Keratinocyte (primary cell): Measurements from ENCODE around the gene PLD4. TPM values are rescaled to one million over a fixed set of nuclear protein-coding genes. Genes with fewer than 3 reads are reported as not detected.

Experiments
- DNase-seq: peaks from one replicate; pipeline ENCODE4 v3.0.0-alpha.2; 2011; ENCODE audit warnings: low read depth, missing footprints, low spot score
- FAIRE-seq: peaks from 2 replicates; lab custom pipeline; 2011; peaks lifted over from hg19 to GRCh38; lab: Jason Lieb, UNC
- H2AFZ ChIP-seq: 2 replicates; pipeline ENCODE4 v1.6.0; 2012; ENCODE audit warnings: low read length, control low read depth, inconsistent platforms; ENCODE audit not compliant: control insufficient read depth
- H3K27ac ChIP-seq: 2 replicates; pipeline ENCODE4 v1.5.1; 2011; ENCODE audit warnings: low read length; ENCODE audit not compliant: control insufficient read depth, insufficient read depth
- H3K27me3 ChIP-seq: 3 replicates; pipeline ENCODE4 v1.6.0; 2011; ENCODE audit warnings: low read length; ENCODE audit not compliant: control insufficient read depth, insufficient read depth; ENCODE audit errors: extremely low read depth
- H3K36me3 ChIP-seq, 2 experiments: 2 replicates in 1 of 2; 3 replicates in 1 of 2; pipeline ENCODE4 v1.5.1; 2011; ENCODE audit warnings: low read length in 2 of 2, mild to moderate bottlenecking in 1 of 2; ENCODE audit not compliant: control insufficient read depth in 2 of 2, insufficient read depth in 2 of 2; ENCODE audit errors: extremely low read depth in 1 of 2
- H3K4me1 ChIP-seq: 3 replicates; pipeline ENCODE4 v1.5.1; 2011; ENCODE audit warnings: low read length; ENCODE audit not compliant: control insufficient read depth, insufficient read depth; ENCODE audit errors: extremely low read depth
- H3K4me2 ChIP-seq: 3 replicates; pipeline ENCODE4 v1.6.0; 2011; ENCODE audit warnings: low read depth, low read length; ENCODE audit not compliant: control insufficient read depth, insufficient read depth; ENCODE audit errors: extremely low read depth
- H3K4me3 ChIP-seq, 3 experiments: fragments of 200-600 bp in 1 of 3; sonication (generic) in 1 of 3; 2 replicates in 2 of 3; 3 replicates in 1 of 3; pipeline ENCODE4 v1.5.1; 2011 to 2016; ENCODE audit warnings: low read length in 3 of 3, mild to moderate bottlenecking in 3 of 3, control low read depth in 2 of 3, inconsistent platforms in 1 of 3, low read depth in 1 of 3, mixed read lengths in 1 of 3, mixed run types in 1 of 3, moderate library complexity in 1 of 3; ENCODE audit not compliant: control insufficient read depth in 2 of 3, insufficient read depth in 2 of 3; ENCODE audit errors: extremely low read depth in 1 of 3
- H3K79me2 ChIP-seq: 2 replicates; pipeline ENCODE4 v1.6.0; 2012; ENCODE audit warnings: low read length; ENCODE audit not compliant: control insufficient read depth, insufficient read depth
- H3K9ac ChIP-seq: 3 replicates; pipeline ENCODE4 v1.6.0; 2011; ENCODE audit warnings: low read length; ENCODE audit not compliant: control insufficient read depth, insufficient read depth; ENCODE audit errors: extremely low read depth
- H3K9me1 ChIP-seq: 3 replicates; pipeline ENCODE4 v1.6.0; 2011; ENCODE audit warnings: low read length; ENCODE audit not compliant: control insufficient read depth, insufficient read depth; ENCODE audit errors: extremely low read depth
- H3K9me3 ChIP-seq: 2 replicates; pipeline ENCODE4 v1.5.1; 2012; ENCODE audit warnings: low read depth, low read length; ENCODE audit not compliant: control insufficient read depth
- H4K20me1 ChIP-seq: 3 replicates; pipeline ENCODE4 v1.6.0; 2011; ENCODE audit warnings: low read length; ENCODE audit not compliant: control insufficient read depth, insufficient read depth; ENCODE audit errors: extremely low read depth
- CTCF ChIP-seq, 3 experiments: IDR thresholded peaks in 1 of 3; conservative IDR thresholded peaks in 1 of 3; optimal IDR thresholded peaks in 1 of 3; 2 replicates in 2 of 3; 3 replicates in 1 of 3; pipeline versions ENCODE3 to v1.5.1; 2011; ENCODE audit warnings: low read length in 3 of 3, mild to moderate bottlenecking in 3 of 3, moderate library complexity in 2 of 3, control low read depth in 1 of 3, inconsistent platforms in 1 of 3; ENCODE audit not compliant: insufficient read depth in 2 of 3; ENCODE audit errors: extremely low read depth in 1 of 3
- EZH2 ChIP-seq: IDR thresholded peaks from one replicate; pipeline ENCODE4 v1.6.1; 2012; ENCODE audit warnings: inconsistent platforms, mild to moderate bottlenecking, low read length, moderate library complexity
- dilution Hi-C: fragments of 300-500 bp; cut with MboI; formaldehyde crosslinking; loops from one replicate; pipeline ENCODE4 v1.7.0; 2020; ENCODE audit warnings: low sequenced_read_pairs; ENCODE audit not compliant: extremely low pct_ligation_motif_present
- polyA plus RNA-seq, 5 experiments: library from polyadenylated mRNA; depleted of rRNA in 3 of 5; stranded (reverse) in 3 of 5; stranded (forward) in 1 of 5; unstranded in 1 of 5; fragments of >200 nt; gene quantifications; 1 replicate in 1 of 5; 2 replicates in 3 of 5; 3 replicates in 1 of 5; pipeline versions ENCODE4 v1.2.1 to v1.2.3, GENCODE V29; 2011 to 2012; ENCODE audit warnings: missing spikeins in 2 of 5, low read depth in 1 of 5, low replicate concordance in 1 of 5

Gene PLD4
- polyA plus RNA-seq, 1 donor (not counting 4 experiments of a cell fraction or from before 2014, with no cell fraction given), result not detected

DNA sequence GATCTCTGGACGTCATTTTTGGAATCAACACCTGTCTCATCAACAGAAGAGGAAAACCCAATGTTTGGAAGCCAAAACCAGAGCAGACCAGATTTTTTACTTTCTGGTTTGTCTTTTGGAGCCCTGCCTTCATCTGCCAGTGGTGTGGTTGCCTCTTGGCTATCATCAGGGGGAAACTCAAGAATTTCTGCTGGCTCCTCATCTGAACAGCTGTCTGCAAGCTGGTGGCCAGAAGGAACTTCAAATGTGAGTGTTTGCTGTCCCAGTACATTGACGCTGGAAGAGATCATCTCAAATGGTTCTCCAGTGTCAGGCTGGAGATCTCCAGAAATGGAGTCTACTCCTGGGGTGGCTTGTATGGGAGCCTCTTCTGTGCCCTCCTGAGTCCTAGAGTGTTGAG is 13.8 kb downstream of the PLD4 start:
- Histone ChIP-seq H3K9me1 (peaks cover 2% of the 10 kb centered on the region), H3K9ac (no peak overlapping the region), H3K79me2 (no peaks in the 10 kb centered on the region), H3K27ac (no peak overlapping the region), H4K20me1 (no peaks in the 10 kb centered on the region), H3K36me3 (peaks cover 27 to 33% of the 10 kb centered on the region in 2 experiments), H3K4me1 (no peaks in the 10 kb centered on the region), H3K4me3 (no peak overlapping the region), H3K9me3 (no peaks in the 10 kb centered on the region), H2AFZ (no peak overlapping the region), H3K27me3 (peaks cover 6% of the 10 kb centered on the region), H3K4me2 (no peak overlapping the region)
- DNase-seq, result no peak
- dilution Hi-C loops, result no loop called here
- no peak for FAIRE-seq
- TF ChIP-seq EZH2 (no peak), CTCF (optimal IDR thresholded peaks at IDR 0.05 in 1 of 3, IDR thresholded peaks at IDR 0.05 in 1 of 3, conservative IDR thresholded peaks at IDR 0.05 in 1 of 3; ENCODE audit: extremely low read depth in 1 of 3, insufficient read depth in 2 of 3, low read length in 3 of 3) (no peak)

DNA sequence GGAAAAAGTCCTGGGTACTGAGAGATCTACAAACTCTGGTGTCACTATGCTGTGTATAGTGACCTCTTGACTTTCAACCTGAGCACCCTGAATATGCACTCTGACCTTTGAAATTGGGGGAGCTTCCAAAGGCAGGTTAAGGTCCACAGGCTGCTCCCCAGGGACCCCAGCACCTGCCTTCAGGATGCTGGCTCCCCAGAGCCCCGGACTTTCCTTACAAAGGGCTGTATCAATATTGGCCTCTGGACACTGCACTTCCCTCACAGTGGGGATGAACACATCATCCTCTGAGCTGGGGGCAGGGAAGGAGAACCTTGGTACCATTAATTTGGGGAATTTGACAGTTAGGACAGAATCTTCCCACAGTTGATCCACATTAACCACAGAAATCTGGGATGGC is 14.3 kb downstream of the PLD4 start:
- Histone ChIP-seq H3K9ac (no peak overlapping the region), H3K4me1 (no peaks in the 10 kb centered on the region), H3K4me3 (no peak overlapping the region), H3K79me2 (no peaks in the 10 kb centered on the region), H2AFZ (no peak overlapping the region), H3K9me3 (no peaks in the 10 kb centered on the region), H4K20me1 (no peaks in the 10 kb centered on the region), H3K4me2 (no peak overlapping the region), H3K36me3 (peaks cover 27 to 36% of the 10 kb centered on the region in 2 experiments), H3K9me1 (peaks cover 2% of the 10 kb centered on the region), H3K27ac (no peak overlapping the region), H3K27me3 (peaks cover 6% of the 10 kb centered on the region)
- TF ChIP-seq EZH2 (no peak), CTCF (optimal IDR thresholded peaks at IDR 0.05 in 1 of 3, IDR thresholded peaks at IDR 0.05 in 1 of 3, conservative IDR thresholded peaks at IDR 0.05 in 1 of 3; ENCODE audit: extremely low read depth in 1 of 3, insufficient read depth in 2 of 3, low read length in 3 of 3) (no peak)
- dilution Hi-C loops, result no loop called here
- DNase-seq, result no peak
- FAIRE-seq, result no peak
